Muscle of arm (tissue), 12 donors: ENCODE data around the gene RARB. TPM values are rescaled to one million over a fixed set of nuclear protein-coding genes. Genes with fewer than 3 reads are reported as not detected.

Experiments
- DNase-seq: peaks from one replicate; pipeline ENCODE4 v3.0.0-alpha.2; 2013
- polyA plus RNA-seq, 12 donors: library from polyadenylated mRNA; unstranded; fragments of 120-200 nt; gene quantifications; one replicate each; pipeline ENCODE4 v1.2.1, GENCODE V29; 2013; ENCODE audit not compliant: insufficient read length in 12 of 12

RARB gene
- polyA plus RNA-seq, 12 donors, result 10.6 to 18.5 (median 15.6) TPM; not detected in 1

DNA sequence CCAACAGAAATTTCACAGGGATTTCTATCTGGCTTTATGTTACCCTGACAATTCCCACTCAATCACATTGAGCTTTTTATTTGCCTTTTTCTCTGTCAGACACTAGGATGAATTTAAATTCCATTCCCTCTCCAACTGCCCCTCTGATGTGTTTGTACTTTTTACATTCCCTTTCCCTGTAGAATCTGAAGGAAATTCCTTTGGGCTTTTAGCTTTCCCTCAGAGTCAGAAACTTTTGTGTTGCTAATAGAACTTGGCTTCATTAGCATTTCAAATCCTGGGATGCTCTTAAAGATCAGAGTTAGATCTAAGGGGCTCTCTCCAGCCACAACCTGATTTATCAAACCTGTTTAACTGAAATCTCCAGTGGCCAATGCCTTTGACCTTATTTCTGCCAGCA, 7.9 kb upstream of the RARB start:
- DNase-seq, result no peak

DNA sequence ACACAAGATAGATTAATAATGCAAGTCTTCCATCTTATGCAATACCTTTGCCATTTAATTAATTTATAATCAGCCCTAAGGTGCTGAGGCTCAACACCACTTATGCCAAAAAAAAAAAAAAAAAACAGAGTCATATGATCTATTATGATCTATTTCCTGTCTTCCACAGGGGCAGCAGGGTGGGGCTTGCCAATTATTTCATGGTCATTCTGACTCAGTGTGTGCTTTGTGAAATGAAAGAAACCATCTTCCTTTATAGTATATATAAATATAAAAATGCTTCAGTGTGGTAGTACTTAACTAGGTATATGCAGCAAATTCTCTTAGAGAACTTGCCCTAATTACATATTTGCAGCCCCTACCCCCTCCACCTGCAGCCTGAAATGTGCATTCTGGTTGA, 7.2 kb upstream of the RARB start:
- DNase-seq, result no peak

DNA sequence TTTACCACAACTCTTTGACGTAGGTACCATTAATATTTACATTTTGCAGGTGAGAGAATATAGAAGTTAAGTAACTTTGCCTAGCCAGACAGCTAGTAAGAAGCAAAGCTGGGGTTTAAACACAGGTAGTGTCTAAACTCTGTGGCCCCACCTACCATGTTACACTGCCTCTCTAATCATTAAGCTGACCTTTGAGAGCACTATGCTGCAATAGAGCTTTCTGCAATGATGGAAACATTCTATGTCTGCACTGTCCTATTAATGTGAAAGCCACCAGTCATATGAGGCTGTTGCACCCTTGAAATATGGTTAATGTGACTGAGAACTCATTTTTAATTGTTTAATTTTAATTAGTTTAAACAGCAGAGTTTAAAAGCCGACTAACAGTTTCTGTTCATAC, 6.3 kb upstream of the RARB start:
- no peak for DNase-seq

DNA sequence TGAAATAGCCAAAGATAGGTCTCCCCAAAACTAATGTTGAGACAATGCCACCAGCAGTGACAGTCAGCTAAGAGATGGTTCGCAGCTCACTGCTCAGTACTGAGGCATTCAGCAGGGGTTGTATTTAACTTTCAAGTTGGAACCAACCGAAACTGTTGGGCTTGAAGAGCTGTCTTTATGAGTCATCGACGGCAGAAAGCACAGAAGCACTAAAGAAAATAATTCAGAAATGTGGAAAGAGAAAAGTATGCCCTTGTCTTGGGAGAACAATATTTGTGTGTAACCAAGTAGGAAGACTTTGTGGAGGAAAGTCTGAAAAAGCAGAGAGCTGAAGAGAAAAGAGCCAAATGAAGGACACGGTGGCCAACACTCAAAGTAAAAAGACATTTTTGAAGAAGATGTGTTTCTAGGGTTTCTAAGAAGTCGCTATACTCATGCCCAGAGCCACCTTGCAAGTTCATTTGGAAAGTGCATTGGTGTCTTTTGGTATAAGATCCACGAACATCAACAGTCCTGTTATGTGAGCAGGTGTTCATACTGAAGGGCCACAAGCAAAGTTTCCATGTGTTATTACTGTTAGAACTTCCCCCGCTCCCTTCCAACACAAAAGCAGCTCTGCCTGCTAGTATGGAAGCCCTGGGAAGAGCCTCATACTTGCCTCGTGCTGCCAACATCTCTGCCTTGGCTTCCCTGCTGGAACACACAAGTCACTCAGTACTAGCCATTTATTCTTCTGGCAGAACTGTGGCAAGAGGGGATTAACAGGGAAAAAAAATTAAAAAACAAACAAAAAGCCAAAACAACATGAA, 4.1 kb upstream of the RARB start:
- DNase-seq, result peak; percentile 38

DNA sequence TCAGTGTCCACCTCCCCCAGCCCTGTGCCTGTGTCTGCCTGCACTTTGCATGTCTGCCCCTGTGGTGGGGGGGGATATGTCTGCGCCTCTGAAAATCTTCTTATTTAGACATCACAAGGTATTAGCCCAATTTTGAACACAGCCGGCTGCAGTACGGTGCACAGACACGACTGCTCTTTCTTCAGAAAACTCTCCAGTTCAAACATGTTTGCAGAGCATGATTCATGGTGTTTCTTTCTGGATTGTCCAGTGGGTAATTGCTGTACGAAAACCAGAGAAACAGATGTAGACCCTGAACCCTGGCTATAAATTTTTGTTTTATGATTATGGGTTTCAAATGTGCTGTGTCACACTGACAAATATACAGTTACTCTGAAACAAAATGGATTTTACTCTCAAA, 3.4 kb upstream of the RARB start:
- no peak for DNase-seq

DNA sequence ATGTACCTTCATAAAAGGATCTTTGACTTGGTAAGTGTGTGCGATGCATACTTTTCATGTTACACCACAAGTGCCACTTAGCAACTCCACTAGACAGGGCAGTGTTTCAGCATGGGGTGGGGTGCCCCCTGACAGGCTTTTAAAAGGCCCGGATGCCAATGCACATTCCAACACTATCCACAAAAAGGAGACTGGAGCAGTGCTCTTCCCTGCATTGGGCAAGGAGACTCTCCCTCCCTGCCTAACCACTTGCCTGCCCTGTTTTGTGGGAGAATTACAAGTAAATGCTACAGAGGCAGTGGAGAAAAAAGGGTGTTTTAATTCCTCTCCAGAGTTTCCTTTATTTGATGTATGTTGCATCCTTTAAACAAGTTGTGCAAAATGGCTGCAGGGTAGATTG, 1.7 kb upstream of the RARB start:
- no peak for DNase-seq

DNA sequence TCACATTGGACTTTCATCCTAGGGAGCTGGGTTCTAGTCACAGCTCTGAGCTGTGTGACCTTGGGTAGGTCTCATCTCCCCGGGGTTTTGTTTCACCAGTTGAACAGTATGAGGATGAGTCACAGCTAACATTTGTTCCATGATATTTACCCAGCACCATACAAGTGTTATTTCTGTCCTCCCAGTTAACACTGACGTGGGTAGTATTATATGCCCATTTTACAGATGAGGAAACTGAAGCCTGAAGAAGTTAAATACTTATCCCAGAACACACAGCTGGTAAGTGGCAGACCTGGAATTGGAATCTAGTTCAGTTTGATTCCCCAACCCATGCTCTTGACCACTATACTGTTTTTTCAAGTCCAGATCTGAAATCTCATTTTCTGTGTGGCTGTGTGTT, 908 bp upstream of the RARB start:
- DNase-seq, result no peak

DNA sequence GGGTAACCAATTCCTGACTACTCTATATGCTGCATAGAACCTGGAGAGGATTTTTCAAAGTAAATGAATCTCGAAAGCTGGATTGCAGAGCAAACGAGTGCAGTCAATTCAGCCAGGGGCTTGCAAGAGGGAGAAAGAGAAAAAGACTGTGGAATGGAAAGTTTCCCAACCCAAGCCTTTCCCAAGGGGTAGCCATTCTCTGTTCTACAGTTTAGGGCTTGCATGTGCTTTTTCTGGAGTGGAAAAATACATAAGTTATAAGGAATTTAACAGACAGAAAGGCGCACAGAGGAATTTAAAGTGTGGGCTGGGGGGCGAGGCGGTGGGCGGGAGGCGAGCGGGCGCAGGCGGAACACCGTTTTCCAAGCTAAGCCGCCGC, 511 bp upstream of the RARB start:
- DNase-seq, result peak; percentile 83

DNA sequence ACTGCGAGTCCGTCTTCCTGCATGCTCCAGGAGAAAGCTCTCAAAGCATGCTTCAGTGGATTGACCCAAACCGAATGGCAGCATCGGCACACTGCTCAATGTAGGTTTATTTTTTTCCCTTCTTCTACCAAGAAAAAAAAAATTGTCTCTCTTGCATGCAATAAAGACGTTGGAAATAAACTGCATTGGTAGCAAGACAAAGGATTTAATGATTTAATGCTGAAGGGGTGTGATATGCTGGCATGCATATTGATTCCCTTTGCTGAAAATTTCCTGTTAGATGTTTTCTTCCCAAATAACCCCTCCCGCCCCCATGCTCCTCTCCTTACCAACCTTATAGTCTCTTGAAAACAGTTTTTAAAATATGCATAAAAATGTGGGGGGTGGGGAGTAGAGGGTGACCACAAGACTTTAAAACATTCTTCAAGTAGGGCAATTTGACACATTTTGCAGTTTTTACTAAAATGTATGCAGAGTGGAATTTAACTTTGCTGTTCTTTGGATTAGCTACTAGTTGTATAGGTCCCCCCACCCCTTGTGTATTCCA, 799 bp downstream of the RARB start:
- DNase-seq, result peak; percentile 66

DNA sequence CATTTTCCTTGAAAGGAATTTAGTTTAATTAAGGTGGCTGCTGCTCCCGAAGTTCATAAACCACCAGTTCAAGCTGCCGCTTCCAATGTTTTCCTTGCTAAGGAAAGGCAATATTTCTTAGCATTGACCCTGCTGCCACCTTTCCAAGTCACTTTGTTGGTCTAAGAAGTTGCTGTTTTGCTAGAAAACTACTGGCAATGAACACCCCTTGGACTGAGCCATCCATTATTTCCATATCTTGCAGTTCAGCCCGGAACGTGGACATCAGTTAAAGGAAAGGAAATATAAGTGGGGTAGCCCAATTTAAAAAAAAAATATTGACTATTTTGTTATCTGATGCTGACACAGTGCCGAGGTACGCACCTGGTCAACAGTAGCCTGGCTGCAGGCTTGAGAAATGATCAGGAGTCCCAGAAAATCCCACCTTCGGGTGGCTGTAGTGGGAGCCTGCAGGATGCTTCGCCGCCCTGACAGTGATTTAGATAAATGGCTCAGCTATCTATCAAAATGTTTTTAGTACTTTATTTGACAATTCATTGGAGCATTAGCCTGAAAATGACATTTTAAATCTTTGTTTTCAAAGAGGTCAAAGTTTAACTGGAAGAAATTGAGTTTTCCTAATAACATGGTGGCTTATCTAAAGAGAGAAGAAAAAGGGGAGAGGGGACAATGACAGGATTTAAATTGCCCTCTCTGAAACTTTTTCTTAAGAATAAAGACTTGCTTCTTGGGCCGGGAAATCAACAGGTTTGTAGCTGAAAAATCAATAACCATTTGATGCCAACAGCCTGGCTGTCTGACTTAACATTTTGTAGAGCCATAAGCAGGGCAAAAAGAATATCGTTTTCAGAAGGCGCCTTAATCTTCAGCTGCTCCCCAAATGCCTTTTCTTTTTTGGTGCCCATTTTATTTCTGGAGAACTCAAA, 1.6 kb downstream of the RARB start:
- DNase-seq, result no peak

DNA sequence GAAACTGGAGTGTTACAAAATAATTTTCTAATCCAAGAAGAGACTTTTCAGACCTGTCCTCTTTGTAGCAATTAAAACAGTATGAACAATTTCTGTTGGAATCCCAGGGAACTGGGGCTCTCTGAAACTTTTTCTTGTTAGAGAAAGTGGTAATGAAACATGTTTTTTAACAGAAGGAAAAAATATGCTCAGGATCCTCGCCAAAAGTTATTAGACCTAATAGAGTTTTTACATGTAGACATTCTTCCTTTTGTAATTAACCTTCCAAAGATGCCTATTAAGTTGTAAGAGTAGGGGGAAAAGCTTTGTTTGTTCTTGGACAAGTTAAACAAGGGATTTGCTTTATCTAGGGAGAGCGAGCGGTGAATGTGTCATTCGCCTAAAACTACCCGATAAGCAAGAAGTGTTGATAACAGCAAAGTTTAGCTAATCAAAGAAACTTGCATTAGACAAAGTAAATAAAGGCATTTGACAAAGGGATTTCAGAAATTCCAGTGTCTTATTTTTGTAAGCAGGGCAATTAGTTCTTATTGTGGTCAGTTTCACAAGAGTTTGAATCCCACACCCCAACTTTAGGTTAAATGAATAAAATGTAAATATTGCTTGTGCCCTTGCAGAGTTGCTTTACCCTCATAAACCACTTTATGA, 2.3 kb downstream of the RARB start:
- no peak for DNase-seq

DNA sequence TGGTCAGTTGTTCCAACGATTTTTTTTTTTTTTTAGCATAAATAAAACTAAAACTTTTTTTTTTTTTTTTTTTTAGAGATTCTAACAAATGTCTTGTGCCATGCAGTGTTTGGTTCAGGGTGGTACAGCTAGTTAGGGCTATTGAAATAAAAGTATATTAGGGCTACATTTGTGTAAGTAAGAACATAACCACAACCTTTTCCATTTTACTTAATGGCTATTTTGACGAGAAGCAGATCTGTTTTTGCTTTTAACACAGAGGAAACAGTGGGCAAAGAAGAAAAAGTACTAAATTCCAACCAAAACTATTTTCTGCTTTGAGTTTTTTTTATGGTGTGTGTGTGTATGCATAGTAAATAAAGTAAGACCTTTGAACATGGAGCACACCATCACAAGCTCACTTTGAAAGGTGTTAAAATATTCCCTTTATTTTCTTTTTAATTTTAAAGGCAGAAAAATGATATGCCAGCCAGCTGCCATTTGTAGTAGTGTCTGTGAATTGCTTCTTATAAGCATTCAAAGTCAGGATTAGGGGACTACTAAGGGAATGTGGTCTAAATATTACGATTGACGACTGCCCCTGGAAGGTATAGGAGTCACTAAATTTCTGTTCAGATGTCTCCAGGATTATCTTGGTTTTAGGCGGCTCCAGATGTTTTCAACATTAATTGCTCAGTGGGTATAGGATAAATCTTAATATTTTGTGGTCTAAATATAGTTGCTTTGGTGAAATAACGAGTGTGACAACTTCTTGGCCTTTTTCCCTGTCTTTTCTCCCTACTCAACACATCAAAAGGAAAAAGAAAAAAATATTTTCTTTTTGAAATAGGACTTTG, 3.1 kb downstream of the RARB start:
- no peak for DNase-seq

DNA sequence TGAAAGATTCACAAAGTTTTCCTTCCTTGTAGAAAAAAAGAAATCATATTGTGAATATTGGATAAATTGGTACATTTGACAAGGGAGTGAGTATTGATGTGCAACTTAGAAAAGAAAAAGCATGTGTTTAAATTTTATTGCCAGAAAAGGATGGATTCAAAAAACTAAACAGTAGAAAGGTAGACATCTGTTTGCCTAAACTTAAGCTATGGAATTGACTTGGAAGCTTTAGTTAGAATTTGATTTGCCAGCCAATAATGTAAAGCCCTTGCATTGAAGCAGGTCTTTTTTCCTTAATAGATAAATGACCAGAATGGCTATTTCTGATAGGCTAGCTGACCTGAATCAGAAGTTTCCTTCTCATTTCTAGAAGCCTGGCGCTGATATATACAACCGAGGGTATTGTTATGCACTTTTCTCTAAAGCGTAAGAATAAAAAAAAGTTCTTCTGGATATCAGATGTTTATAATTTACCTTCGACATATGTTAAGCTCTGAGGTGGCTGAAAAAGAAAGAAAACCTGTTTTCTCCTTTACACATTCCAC, 4.2 kb downstream of the RARB start:
- no peak for DNase-seq

DNA sequence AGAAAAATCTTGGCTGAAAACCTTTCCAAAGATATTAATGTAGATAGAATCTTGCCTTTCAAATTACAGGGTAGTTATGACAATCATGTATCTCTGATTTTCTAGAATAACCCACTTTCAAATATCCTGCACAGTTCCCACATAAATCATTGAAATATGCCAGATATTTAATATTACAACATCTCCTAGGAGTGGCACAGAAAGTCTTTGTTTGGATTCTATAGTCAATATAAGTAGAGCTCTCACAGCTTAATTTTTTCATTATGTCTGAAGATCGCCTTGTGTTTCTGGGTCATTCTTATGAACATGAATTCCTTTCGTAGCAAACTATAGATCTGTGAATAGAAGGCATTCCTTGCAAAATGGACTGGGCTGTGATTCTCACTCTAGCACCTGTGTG, 5.0 kb downstream of the RARB start:
- no peak for DNase-seq

DNA sequence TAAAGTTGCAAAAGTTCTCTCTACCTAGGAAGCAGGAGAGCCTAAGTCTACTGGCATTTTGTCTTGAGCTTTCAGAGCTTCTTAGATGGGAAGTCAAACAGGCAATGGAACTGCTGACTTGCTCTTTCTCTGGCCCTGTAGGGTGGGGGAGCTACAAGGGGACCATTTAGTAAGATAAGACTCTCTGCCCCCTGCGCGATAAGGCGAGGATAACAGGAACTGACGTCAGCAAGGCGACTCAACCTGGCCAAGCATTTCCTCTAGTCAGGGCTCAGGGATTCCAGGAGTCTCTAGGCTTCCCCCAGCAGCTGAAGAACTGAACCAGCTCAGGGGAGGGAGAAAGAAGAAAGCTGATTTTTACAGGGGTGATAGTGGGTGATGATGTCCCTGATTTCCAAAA, 5.8 kb downstream of the RARB start:
- no peak for DNase-seq

DNA sequence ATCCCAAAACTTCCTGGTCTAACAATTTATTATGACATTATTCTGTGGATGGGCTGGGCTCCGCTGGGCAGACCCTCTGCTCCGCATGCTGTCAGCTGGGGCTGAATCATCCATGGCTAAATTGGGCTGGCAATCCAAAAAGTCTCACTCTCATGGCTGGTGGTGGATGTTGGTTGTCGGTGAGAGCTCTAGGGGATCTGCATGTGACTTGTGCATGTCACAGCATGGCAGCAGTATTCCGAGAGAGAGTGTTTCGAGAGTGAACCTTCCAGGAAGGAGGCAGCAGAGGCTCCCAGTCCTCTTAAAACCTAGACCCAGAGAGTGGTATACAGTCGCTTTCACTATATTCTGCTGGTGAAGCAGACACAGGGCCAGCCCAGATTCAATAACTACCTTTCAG, 9.9 kb downstream of the RARB start:
- no peak for DNase-seq

DNA sequence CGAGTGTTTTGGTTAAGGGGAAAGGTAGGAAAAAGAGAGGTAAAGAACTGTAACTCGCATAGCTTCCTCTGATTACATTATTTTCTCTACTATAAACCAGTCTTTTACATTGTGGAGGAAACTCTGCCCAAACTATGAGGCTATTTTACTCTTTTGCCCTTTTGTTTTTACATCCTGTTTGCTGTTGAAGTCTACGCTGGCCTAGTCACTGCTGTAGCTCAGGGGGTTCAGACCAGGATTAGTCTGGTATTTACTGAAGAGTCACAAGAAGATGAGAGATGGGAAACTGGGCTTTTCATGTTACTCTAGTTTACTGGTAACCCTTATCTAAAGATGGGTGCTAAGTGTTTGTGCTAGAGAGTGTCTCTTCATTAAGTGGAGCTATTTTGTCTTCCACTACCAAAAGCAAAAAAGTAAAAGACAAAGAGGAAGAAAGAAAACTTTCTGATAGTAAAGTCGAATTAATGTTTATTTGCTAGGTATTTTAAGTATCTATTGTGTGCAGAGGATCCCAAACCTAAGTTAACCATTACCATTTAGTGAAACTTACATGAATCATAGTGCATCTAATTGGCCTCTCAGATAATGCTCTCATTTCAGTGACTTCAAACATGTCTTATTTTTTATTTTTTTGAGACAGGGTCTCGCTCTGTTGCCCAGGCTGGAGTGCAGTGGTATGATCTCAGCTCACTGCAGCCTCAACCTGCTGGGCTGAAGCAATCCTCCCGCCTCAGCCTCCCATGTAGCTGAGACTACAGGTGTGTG, 10.9 kb downstream of the RARB start:
- no peak for DNase-seq

DNA sequence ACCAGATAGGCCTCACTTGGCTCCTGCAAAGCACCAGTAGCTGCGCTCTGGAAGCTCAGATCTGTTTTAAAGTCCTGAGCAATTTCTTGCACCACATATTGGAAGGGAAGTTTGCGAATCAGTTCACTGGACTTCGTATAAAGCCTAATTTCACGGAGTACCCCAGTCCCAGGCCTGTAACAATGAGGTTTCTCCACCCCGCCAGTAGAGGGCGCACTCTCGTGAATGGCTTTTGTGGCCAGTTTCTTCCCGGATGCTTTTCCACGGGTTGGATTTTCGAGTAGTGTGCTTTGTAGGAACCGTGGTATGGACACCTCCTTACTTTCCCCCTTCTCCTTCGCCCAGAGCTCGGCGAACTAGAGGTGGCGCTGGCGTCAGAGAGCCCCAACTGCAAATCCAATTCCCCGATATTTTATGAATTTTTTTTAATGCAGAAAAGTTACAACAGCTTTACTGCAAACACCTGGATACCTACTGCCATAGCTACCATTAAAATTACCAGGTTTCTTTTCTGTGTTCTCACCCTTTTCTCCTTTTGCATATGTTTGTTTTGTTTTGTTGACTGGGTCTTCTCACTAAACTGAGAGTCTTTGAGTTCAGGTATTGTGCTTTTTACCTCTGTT, 13.3 kb downstream of the RARB start:
- no peak for DNase-seq

DNA sequence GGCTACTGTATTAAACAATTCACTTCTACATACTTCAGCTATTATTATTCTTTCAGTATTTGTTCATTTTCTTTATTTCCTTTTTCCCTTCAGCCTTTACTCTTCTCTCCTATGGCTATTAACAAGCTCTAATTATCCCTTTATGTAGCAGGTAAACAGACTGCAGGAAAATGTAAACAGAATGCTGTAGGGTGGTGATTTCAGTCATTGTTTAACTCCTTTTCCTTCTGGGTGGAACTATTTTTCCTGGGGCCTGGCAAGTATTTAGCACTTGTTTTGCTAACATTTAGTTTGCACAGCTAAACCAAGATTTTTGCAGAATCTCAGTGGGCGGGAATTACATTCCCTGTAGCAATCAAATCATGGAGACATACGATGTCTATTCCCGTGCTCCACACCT, 14.4 kb downstream of the RARB start:
- DNase-seq, result no peak

DNA sequence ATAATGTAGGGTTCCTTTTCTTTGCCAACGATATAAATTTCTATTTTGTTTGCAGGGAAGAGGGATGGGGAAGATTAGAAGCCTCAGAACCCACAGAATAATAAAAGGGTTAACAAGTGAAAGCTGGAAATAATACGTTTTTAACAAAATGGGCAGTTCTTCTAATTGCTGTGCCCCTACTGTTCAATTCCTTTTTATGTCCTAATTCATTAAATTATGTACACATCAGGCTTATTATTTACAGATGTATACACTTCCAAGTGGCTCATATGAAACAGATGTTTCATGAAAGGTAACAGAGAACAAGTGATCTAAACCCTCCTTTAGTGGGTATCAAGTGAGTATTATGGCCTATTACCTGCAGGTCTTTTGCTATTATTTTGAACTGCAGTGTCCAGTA, 16.2 kb downstream of the RARB start:
- no peak for DNase-seq
